Kidney (tissue), 14 donors: ENCODE measurements around the gene RELA. TPM values are rescaled to one million over a fixed set of nuclear protein-coding genes. Genes with fewer than 3 reads are reported as not detected.

Experiments used
- DNase-seq, 5 donors: peaks; one replicate each; pipeline ENCODE4 v3.0.0-alpha.2; 2013 to 2020
- FAIRE-seq: peaks from 2 replicates; lab custom pipeline; 2012; peaks lifted over from hg19 to GRCh38; lab: Jason Lieb, UNC
- H3K27ac ChIP-seq, 2 donors: one replicate each; pipeline ENCODE4 v1.7.0; 2013; ENCODE audit warnings: low read depth in 2 of 2, low read length in 2 of 2, inconsistent platforms in 1 of 2
- H3K27me3 ChIP-seq: one replicate; pipeline ENCODE4 v1.7.1; 2013; ENCODE audit warnings: low read length, inconsistent platforms; ENCODE audit not compliant: control insufficient read depth, insufficient read depth
- H3K36me3 ChIP-seq, 3 donors: one replicate each; pipeline versions ENCODE4 v1.7.0 to v1.7.1; 2013; ENCODE audit warnings: low read length in 3 of 3, control low read depth in 1 of 3, inconsistent platforms in 1 of 3; ENCODE audit not compliant: insufficient read depth in 3 of 3, control insufficient read depth in 2 of 3
- H3K4me1 ChIP-seq, 3 donors: one replicate each; pipeline versions ENCODE4 v1.7.0 to v1.7.1; 2013; ENCODE audit warnings: low read length in 3 of 3, inconsistent platforms in 1 of 3, low read depth in 1 of 3; ENCODE audit not compliant: control insufficient read depth in 2 of 3, insufficient read depth in 2 of 3
- H3K4me3 ChIP-seq, 3 donors: one replicate each; pipeline versions ENCODE4 v1.7.0 to v1.8.1; 2013; ENCODE audit warnings: low read length in 3 of 3, control low read depth in 1 of 3, inconsistent platforms in 1 of 3
- H3K9ac ChIP-seq, 3 donors: one replicate each; pipeline versions ENCODE4 v1.7.0 to v1.7.1; 2013; ENCODE audit warnings: low read length in 3 of 3, control low read depth in 1 of 3, inconsistent platforms in 1 of 3
- H3K9me3 ChIP-seq, 3 donors: one replicate each; pipeline versions ENCODE4 v1.7.0 to v1.7.1; 2013; ENCODE audit warnings: low read length in 3 of 3, control low read depth in 1 of 3, inconsistent platforms in 1 of 3; ENCODE audit not compliant: control insufficient read depth in 2 of 3, insufficient read depth in 1 of 3
- CTCF ChIP-seq: IDR thresholded peaks from 3 replicates; pipeline ENCODE4 v1.5.1; 2012; ENCODE audit warnings: mild to moderate bottlenecking, moderate library complexity, borderline replicate concordance; ENCODE audit not compliant: insufficient read depth; ENCODE audit errors: extremely low read depth
- intact Hi-C: fragments of 100-400 bp; cut with DNase I; formaldehyde crosslinking; loops from one replicate; pipeline ENCODE4 v1.11.1; 2022
- microRNA-seq: library from miRNA; unstranded; fragments of <30 nt; microRNA quantifications from one replicate; pipeline ENCODE4 v1.2.0, GENCODE V29; 2020
- polyA plus RNA-seq: library from polyadenylated mRNA; stranded (reverse); fragments of 350-450 nt; fragmentation: Illumina TruSeq; extraction: RNeasy Lipid Tissue Mini Kit (QIAGEN cat#74804); gene quantifications from one replicate; pipeline ENCODE4 v1.2.3, GENCODE V29; 2014; ENCODE audit warnings: low read depth, low replicate concordance; ENCODE audit not compliant: insufficient read depth
- total RNA-seq: library from RNA; stranded (reverse); fragmentation: NEBNext Ultra II Directional; extraction: Animal tissue kit (Norgen Biotek cat#: 25700); gene quantifications from one replicate; pipeline ENCODE4 v1.2.1, GENCODE V29; 2021
- donor health status: control.
- donor health status: control.
- donor health status: control.
- donor health status: control.
- donor health status: control.
- donor health status: DM: yes; HTN: yes; CAD: no.
- donor health status: Normal renal cell carcinoma (clear cell type).

Gene RELA
- total and polyA plus RNA-seq, 2 donors from 2014 or later: 34.8 to 81.6 TPM

- Histone ChIP-seq H3K27ac (peak overlapping the region; percentile 71 to 88), H3K9me3 (no peaks in the 10 kb centered on the region), H3K4me3 (peak overlapping the region in 1 of 3 donors; percentile 9), H3K36me3 (peaks cover 2 to 36% (median 25%) of the 10 kb centered on the region in 3 donors), H3K9ac (no peak overlapping the region), H3K27me3 (no peaks in the 10 kb centered on the region), H3K4me1 (peaks cover 0 to 32% (median 0%) of the 10 kb centered on the region in 3 donors)
- FAIRE-seq (no peak), DNase-seq (peak; percentile 98 to 99 (median 99))
- intact Hi-C loops: no loop called here
- no peak for TF ChIP-seq CTCF
Measured at GRCh38 chr11:65606876-65607613, 55.7 kb downstream of the RELA start.

GRCh38 chr11:65604258-65604657 is 58.5 kb downstream of the RELA start:
- Histone ChIP-seq H3K27ac (no peak overlapping the region), H3K4me1 (peaks cover 0 to 11% (median 0%) of the 10 kb centered on the region in 3 donors), H3K36me3 (peaks cover 2 to 36% (median 25%) of the 10 kb centered on the region in 3 donors), H3K9ac (no peak overlapping the region), H3K4me3 (no peak overlapping the region), H3K27me3 (no peaks in the 10 kb centered on the region), H3K9me3 (no peaks in the 10 kb centered on the region)
- DNase-seq (no peak), FAIRE-seq (no peak)
- TF ChIP-seq CTCF: no peak
- intact Hi-C loops: no loop called here

Small RNA genes within 50 kb of the gene (microRNA-seq; reads per million reads assigned to microRNA genes)
- gene MIR4489 (not detected), gene MIR4690 (not detected)

Other genes starting within 250 kb of the RELA start
- 1,006 TPM for gene NEAT1, start 240.1 kb downstream of the RELA start, total RNA-seq
- 595 TPM for gene NEAT1, start 240.1 kb downstream of the RELA start, polyA plus RNA-seq
- 15,262 TPM for gene MALAT1, start 163.9 kb downstream of the RELA start, total RNA-seq
- gene MALAT1, start 163.9 kb downstream of the RELA start, polyA plus RNA-seq: 219 TPM
- gene SCYL1, start 137.8 kb downstream of the RELA start, total RNA-seq: 72.2 TPM
- 78.9 TPM for gene SCYL1, start 137.8 kb downstream of the RELA start, polyA plus RNA-seq
- gene LTBP3, start 104.6 kb downstream of the RELA start, total RNA-seq: 165 TPM
- 61.6 TPM for gene LTBP3, start 104.6 kb downstream of the RELA start, polyA plus RNA-seq
- 32.0 TPM for gene ZNRD2, start 92.4 kb downstream of the RELA start, total RNA-seq
- gene ZNRD2, start 92.4 kb downstream of the RELA start, polyA plus RNA-seq: 60.4 TPM
- 36.7 TPM for gene FAM89B, start 90.4 kb downstream of the RELA start, total RNA-seq
- gene FAM89B, start 90.4 kb downstream of the RELA start, polyA plus RNA-seq: 33.5 TPM
- 95.4 TPM for gene EHBP1L1, start 86.9 kb downstream of the RELA start, total RNA-seq
- gene EHBP1L1, start 86.9 kb downstream of the RELA start, polyA plus RNA-seq: 20.5 TPM
- gene KCNK7, start 67.1 kb downstream of the RELA start, total RNA-seq: 0.25 TPM
- not detected for gene KCNK7, start 67.1 kb downstream of the RELA start, polyA plus RNA-seq
- gene MAP3K11, start 48.7 kb downstream of the RELA start, total RNA-seq: 89.1 TPM
- gene MAP3K11, start 48.7 kb downstream of the RELA start, polyA plus RNA-seq: 55.7 TPM
- gene PCNX3, start 47.1 kb downstream of the RELA start, total RNA-seq: 44.4 TPM
- gene PCNX3, start 47.1 kb downstream of the RELA start, polyA plus RNA-seq: 13.6 TPM
- 71.0 TPM for gene SIPA1, start 24.8 kb downstream of the RELA start, total RNA-seq
- gene SIPA1, start 24.8 kb downstream of the RELA start, polyA plus RNA-seq: 46.4 TPM
- gene KAT5, start 49.3 kb upstream of the RELA start, total RNA-seq: 74.7 TPM
- gene KAT5, start 49.3 kb upstream of the RELA start, polyA plus RNA-seq: 68.4 TPM
- 43.7 TPM for gene RNASEH2C, start 57.9 kb upstream of the RELA start, total RNA-seq
- 129 TPM for gene RNASEH2C, start 57.9 kb upstream of the RELA start, polyA plus RNA-seq
- gene AP5B1, start 118.1 kb upstream of the RELA start, total RNA-seq: 18.3 TPM
- 6.3 TPM for gene AP5B1, start 118.1 kb upstream of the RELA start, polyA plus RNA-seq
- gene OVOL1, start 124.1 kb upstream of the RELA start, total RNA-seq: 6.6 TPM
- gene OVOL1, start 124.1 kb upstream of the RELA start, polyA plus RNA-seq: 6.7 TPM
- 1.0 TPM for gene SNX32, start 171.0 kb upstream of the RELA start, total RNA-seq
- 0.43 TPM for gene SNX32, start 171.0 kb upstream of the RELA start, polyA plus RNA-seq
- 705 TPM for gene CFL1, start 195.3 kb upstream of the RELA start, total RNA-seq
- gene CFL1, start 195.3 kb upstream of the RELA start, polyA plus RNA-seq: 846 TPM
- 54.9 TPM for gene MUS81, start 197.5 kb upstream of the RELA start, total RNA-seq
- gene MUS81, start 197.5 kb upstream of the RELA start, polyA plus RNA-seq: 31.2 TPM
- 64.2 TPM for gene EFEMP2, start 209.9 kb upstream of the RELA start, total RNA-seq
- gene EFEMP2, start 209.9 kb upstream of the RELA start, polyA plus RNA-seq: 60.0 TPM
- gene CTSW, start 216.9 kb upstream of the RELA start, total RNA-seq: 3.9 TPM
- gene CTSW, start 216.9 kb upstream of the RELA start, polyA plus RNA-seq: 1.3 TPM
- gene FIBP, start 225.6 kb upstream of the RELA start, total RNA-seq: 58.0 TPM
- gene FIBP, start 225.6 kb upstream of the RELA start, polyA plus RNA-seq: 105 TPM
- 26.1 TPM for gene CCDC85B, start 227.8 kb upstream of the RELA start, total RNA-seq
- gene CCDC85B, start 227.8 kb upstream of the RELA start, polyA plus RNA-seq: 31.8 TPM
- gene FOSL1, start 237.5 kb upstream of the RELA start, total RNA-seq: 3.2 TPM
- gene FOSL1, start 237.5 kb upstream of the RELA start, polyA plus RNA-seq: 0.37 TPM